Choroid plexus epithelial cell (primary cell): Measurements from ENCODE around the gene SELPLG.

Experiments
- DNase-seq: peaks from one replicate; pipeline ENCODE4 v3.0.0-alpha.2; 2010; ENCODE audit warnings: low read depth
- H3K4me3 ChIP-seq: 2 replicates; pipeline ENCODE4 v1.5.1; 2011; ENCODE audit warnings: low read depth, mild to moderate bottlenecking, control low read depth, low read length, moderate library complexity
- CTCF ChIP-seq: conservative IDR thresholded peaks from 2 replicates; pipeline ENCODE4 v1.5.1; 2011; ENCODE audit warnings: low read depth, mild to moderate bottlenecking, control low read depth, inconsistent platforms, low read length, moderate library complexity

SELPLG gene

GRCh38 chr12:108602209-108602705, 31.4 kb downstream of the SELPLG start:
- no peak for DNase-seq
- H3K4me3 ChIP-seq = no peak overlapping the region
- TF ChIP-seq CTCF = no peak

GRCh38 chr12:108600702-108601007, 33.0 kb downstream of the SELPLG start:
- no peak for DNase-seq
- no peak for TF ChIP-seq CTCF
- no peak overlapping the region for H3K4me3 ChIP-seq

DNA sequence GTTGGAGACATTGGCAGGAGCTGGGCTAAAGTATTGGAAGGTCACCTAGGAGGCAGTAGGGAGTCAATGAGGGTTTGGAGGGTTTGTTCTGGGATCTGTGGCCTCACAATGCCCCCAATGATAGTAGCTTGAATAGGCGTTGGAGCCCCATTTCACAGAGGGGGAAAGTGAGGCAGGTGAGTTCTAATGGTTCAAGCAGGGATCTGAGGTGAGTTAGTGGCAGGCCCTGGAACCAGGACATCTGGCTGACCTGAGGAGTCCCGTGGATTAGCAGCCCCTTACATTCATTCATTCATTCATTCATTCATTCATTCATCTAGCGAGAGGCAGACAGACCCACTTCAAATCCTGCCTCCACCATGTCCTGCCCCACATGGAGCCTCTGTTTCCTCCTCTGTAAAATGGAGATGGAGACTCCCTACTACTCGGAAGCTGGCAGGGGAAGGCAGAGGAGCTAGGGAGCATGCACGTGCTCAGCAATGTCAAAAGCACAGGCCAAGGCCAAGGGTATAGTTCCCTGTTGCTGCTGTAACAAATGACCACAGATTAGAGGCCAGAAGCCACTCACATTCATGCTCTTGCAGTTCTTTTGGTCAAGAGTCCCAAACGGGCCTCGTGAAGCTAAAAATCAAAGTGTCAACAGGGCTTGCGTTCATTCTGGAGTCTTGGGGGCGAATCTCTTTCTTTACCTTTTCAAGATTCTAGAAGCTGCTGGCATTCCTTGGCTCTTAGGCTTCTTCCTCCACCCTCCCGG, 33.6 kb downstream of the SELPLG start:
- H3K4me3 ChIP-seq = no peak overlapping the region
- DNase-seq = no peak
- no peak for TF ChIP-seq CTCF

GRCh38 chr12:108599541-108599940, 34.2 kb downstream of the SELPLG start:
- H3K4me3 ChIP-seq = no peak overlapping the region
- no peak for TF ChIP-seq CTCF
- no peak for DNase-seq

GRCh38 chr12:108598553-108599250, 35.0 kb downstream of the SELPLG start:
- DNase-seq = no peak
- no peak for TF ChIP-seq CTCF
- H3K4me3 ChIP-seq = no peak overlapping the region

DNA sequence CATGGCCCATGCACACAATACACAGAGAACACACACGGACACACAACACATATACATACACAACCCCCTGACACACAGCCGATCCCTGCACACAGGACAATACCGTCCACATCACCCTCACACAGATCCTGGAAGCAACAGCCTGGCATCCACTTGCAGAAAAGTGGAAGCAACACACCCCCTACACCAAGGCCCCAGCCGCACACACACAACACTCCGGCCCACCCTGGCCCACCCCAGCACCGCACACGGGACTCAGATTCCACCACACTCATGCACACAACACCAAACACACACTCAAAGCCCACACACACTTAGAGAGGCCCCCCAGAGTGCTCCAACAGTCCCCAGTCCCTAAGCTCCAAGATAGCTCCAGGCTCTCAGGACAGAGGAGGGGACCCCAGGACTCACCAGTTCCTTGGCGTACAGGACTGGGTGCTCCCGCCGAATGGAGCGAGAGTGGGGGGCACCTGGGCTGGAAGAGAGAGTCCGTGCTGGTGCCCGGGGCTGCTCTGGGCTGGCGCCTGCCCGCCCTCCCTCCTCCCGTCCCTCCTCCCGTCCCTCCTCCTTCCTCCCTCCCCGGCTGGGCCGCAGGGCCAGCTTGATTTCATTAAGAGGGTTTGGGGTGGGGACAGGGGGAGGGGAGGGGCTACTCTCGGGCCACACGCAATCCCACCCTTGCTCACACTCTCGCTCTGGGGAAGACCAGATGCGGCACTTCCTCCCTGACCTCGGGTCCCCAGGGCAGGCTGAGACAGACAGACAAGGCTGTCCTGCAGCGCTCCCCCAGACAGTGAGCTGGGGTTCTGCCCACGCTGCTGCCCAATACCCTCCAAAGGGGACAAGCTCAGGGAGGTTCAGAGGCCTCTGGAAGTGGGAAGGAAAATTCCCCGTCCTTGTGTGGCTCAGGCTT, 35.9 kb downstream of the SELPLG start, which contains the start of gene TMEM119:
Gene TMEM119 (minus strand): TSS at position 526 of the 913 bp plus-strand sequence. CDS start 5,701 bp downstream, outside the sequence.
- no peak for TF ChIP-seq CTCF
- H3K4me3 ChIP-seq = peak within 1 kb of the TSS; percentile 30

More for the DNA sequence above, 35.9 kb downstream of the SELPLG start, which contains the start of gene TMEM119:
- DNase-seq = no peak
